HG03520 (cell line): ENCODE measurements around the gene STC2.
A peak's percentile ranks its signal among the peaks of the same experiment; 100 is the strongest.

ENCODE experiments used
- ATAC-seq: cut with Tn5 transposase; IDR thresholded peaks from one replicate; pipeline ENCODE4 v1.9.1; 2021; ENCODE audit warnings: mild to moderate bottlenecking, moderate library complexity; ENCODE audit not compliant: unreplicated experiment

Gene STC2

DNA sequence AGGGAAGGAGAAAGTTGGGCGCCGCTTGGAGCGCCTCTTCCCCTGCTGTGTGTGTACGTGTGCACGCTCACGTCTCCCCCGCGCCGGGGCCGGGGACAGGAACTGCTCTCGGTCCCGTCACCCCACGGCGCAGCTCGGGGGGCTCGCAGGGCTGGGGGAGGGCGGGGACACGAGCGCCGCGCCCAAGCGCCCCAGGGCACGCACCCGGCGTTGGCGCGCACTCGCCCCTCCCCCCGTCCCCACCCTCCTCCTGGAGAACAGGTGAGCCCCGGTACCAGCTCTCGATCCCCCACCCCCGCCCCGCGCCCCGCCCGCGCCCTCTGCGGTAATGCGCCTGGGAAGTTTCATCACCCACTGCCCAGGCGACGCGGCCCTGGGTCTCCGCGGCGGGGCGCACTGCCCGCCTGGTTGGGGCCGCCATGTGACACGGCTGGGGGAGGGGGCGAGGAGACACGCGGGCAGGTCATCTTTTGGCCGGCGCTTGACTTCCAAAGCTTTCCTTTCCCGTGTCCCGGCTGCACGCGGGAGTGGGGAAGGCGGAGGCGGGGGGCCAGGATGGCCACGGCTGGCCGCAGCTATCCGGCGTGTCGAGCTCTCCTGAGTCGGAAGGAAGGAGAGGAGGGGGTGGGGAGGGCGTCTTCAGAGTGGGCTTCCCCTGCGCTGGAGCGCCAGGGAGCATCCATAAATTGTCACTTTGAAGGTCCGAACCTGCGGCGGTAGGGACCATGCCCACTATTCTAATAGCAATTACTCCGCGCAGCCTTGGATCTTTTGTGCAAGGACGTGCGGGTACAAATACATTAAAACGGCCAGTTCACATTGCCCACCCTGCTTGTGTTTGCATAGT lies 1.5 kb upstream of the STC2 start:
- peak; percentile 39 for ATAC-seq

DNA sequence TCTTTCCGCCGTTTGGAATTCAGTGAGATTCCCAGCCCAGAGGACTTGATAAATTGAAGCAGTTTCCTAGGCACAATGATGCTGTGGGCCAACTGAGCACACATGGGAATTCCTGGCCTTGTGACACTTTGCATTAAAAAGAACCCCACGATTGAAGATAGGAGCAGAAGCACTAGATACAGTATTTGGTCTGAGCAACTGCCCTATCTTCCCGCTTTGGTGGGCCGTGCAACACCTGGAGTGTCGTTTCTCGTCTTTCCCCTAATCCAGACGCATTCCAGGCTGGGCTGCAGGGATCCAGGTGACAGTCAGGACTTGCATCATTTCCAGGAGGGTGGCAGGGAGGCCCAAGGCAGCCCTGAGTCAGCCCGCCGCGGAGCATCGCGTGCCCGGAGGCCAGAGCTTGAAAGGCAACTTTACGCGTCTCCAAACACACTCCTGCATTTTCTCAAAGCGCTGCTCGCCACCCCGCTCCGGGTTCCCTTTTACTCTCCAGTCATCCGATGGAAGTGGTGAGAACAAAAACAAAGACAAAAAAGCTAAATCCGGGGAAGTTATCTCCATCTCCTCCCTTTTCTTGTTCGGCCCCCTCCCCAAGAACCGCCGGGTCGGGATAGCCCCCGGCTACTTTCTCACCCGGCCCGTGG lies 753 bp upstream of the STC2 start:
- ATAC-seq: no peak

DNA sequence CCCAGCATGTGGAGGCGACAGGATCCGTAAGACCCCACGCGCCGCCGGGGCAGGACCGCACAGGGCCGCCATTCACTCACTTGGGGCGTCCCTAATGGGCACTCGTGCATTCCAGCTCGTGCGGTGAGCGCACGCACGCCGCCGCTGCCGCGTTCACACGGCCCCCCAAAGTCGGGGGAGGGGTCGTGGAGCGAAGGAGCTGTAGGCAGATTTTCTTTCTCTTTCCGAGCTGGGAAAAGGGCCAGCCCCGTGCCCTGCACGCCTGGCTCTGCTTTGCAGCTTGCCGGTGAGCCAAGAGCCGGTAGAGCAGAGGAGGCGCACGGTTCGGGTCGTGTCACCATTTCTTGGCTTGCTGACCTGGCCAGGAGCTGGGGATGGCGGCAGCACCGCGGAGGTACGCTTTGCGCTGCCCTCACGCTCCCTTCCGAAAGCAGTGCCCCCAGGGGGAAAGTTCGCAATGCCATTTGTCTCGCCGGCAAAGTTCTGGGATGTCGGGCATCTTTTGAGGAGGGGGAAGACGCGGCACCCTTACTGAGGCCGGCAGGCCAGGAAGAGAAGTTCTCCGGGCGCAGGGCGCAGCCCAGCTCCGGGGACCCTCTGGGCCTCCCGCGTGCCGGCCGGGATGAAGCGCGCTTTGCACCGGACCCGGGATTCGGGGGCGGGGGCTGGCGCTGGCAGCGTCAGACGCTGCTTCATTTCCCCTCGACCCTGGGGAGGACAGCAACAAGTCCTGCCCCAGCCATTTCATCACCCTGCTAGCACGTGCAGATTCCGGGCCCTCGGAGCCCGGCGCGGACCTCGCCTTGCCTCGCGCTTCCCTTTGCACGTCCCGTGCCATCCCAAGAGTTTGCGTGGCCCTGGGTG lies 898 bp downstream of the STC2 start:
- ATAC-seq: no peak

DNA sequence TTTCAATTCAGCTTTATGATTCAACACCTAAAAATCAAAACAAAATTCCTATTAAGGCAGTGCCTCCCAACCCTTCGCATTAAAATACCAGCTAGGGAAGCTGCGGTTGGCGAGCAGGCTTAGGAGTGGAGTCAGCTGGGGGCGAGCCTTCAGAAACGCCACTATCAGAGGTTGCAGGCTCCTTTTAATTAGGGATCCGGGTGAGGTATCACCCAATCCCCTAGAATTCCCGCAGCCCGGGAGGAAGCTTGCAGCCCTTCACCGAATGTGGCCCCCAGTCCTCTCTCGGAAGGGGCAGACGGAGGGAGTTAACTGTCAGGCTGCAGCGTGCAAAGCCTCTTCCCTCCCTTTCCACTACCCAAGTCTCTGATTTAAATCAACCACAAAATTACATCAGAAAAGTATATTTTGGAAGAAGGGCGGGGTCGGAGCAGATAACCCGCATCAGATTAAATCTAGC lies 1.7 kb downstream of the STC2 start:
- ATAC-seq: no peak

DNA sequence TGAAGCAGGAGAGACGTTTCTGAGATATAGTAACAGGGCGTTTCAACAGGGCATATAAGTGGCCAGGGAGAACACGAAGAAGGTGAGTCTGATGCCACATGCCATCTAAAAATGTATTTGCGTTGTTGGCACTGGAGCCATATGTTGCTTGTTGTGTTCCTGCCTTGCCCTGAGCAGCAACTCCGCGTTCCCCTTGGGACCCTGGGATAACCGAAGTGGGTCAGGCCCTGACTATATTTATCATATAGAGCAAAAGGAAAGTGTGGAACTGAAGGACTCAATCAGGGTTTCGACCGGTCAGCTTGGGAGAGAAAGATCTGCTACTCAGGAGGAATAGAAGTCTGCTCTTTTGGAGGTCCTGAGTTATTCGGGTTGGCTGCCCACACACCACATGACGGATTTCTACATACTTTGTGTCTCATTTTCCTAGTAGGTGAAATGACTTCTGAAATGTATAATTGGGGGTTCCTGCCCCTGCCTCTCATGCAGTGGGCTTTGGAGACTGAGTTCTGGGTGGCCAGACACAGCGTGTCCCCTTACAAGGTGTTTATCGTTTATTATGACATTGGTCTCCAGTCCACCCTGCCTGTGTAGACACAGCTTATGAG lies 3.0 kb downstream of the STC2 start:
- no peak for ATAC-seq

DNA sequence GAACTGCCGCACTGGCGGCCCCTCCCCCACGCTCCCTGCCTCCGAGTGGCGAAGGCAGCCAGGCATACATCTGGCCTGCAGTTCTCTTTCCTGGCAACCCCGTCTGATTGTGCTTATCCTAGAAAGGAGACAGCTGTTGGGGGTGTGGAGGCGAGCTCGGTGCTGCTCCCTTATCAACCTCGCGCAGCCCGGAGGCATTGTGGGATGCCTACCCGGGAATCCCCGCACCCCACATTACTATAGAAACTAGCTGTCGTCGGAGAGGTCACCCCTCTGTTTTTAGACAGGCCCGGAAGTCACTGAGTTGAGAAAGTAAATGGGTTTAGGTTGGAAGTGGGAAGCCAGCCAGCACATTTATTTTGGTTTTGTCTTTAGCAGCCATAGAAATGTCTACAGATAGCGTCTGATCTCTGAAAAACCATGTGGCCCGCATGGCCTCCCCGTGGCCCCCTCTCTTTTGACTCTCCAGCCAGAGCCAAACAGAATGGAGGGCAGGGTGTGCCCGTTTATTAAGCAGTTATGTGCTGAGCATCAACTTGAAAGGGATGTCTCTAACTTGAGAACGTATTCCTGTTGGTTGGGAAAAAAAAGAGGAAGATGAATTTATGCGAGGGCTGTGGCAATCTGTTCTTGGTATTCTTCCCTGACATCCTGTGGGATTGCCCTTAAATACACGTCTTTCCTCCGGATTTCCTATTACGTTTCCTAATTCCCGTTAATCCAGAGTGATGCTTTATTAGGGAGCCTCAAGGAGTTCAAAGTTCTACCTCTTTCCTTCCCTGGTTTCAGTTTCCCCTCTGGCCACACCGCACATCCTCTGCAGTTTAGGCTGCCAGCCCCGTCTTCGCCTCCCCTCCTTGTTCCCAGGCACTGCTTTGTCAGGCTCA lies 3.9 kb downstream of the STC2 start:
- ATAC-seq: no peak

DNA sequence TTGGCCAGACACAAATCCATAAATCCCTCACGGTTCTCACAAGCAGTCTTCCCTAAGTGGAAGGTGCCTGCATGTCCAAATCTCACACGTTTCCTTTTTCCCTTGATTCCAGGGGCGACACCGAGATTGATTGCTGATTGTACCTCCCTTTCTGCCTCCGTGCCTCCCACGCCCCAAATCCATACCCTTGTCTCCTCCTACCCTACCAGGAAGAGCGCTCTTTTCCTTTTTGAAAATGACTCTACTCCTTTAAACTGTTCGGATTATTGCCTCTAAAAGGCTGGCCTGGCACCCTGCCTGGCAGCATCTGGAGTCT lies 4.5 kb downstream of the STC2 start:
- ATAC-seq: no peak

DNA sequence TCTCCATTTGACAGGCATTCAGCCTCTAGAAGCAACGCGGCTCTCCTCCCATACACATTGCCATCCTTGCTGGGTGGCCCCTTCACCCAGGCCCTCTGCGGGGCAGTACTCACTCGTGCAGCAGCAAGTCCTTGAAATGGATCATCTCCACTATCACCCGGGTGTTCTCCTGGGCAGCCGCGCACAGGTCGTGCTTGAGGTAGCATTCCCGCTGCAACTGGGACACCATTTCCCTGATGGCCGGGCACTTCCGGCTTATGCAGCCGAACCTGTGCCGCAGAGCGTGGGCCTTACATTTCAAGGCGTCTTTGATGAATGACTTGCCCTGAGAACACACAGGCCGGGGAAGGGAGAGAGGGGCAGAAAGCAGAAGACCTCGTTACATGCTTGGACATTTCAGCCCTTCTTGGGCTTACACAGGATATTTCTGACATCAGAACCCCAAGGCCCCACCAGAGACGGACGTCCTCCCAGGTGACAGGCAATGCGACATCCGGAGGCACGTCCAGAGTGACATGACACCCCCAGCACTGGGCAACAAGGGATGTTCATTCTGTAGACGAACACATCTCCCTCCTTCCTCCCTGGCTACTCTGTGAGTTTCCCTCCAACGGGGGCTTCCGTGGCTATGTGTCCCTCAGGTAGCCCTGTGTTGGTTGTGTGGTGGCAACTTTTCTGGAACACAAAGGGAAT lies 5.0 kb downstream of the STC2 start:
- no peak for ATAC-seq

DNA sequence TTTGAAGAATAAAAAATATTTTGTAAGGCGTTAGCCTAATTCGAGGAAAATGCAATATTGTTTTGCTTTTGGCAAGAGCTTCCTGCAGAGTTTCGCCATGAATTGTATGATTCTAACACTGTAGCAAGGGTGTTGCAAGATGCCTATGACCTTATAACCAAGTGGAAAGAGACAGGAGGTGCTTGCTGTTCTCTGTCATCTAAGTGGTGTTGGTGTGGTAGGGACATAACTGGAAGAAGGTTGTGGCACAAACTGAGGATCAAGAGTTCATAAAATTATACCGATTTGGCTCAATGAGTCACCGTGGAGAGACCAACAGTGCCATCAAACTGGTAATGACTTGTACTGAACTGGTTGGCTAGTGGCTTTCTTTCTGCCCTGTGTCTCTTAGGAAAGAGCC lies 6.3 kb downstream of the STC2 start:
- ATAC-seq: no peak

DNA sequence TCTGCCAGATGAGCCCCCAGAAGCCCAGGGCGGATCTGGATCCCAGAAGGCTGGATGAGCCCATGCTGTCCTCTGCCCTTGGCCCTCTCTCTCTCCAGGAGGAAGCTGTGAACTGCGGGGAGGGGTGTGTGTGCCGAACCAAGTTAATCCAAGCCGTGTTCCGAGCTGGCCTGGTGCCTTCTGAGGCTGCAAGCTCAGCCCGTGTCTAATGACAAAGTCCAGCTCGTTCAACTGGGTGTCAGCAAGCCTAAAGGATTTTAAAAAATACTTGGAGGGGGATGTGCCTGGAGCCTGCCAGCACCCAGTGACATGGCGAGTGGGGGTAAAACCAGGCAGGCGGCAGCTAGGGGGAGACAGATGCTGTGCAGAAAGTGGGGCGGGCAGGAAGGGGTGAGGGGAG lies 8.0 kb downstream of the STC2 start:
- no peak for ATAC-seq

DNA sequence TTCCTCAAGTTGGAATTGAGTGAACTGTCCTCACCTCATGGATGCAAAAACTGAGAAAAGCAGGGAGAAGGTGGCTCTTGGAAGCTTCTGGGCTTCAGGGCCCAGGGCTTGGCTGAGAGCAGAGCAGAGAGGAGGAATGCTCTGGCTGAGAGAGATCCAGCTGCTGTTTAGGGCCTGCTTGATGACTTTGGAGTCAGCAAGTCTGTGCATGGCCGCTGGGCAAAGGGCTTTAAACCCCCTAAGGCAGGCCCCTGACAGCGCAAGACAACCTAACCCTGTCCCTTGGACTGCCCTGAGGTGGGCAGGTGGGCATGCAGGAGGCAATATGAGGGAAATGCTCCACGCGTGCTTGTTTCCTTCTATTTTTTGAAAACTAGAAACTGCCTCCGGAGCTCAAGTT lies 8.6 kb downstream of the STC2 start:
- no peak for ATAC-seq

DNA sequence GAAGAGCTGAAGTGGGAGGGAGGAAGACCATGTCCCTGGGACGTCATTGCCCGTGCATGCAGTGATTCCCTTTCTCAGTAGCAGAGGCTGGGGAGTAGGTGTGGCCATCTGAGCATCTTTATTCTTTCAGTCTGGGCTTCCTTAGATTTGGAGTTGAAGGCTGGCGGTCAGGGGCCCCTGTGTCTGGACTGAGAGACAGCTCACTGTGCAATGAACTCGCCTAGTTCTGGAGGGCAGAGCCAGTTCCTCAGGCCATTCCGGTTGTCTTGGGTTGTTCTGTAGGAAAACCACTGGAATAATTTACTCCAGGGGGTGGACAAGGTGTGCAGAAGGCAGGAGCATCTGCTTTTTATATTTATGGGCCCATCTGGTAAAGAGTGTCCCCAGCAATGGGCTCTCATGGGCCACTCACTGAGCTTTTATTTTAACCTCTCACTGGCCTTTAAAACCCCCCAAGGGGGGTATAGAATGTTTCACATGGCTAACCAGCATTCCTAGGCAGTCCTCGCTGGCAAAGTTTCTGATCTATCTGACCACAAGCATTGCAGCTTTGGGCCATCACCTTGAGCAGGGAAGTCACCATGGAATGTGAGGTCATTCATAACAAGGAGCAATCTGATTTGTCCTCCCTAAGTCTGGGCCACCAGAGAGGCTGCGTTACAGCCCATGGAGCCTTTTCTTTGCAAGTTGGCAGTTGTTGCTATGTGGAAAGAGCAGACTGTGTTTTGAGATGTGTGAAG lies 9.2 kb downstream of the STC2 start:
- ATAC-seq: no peak

DNA sequence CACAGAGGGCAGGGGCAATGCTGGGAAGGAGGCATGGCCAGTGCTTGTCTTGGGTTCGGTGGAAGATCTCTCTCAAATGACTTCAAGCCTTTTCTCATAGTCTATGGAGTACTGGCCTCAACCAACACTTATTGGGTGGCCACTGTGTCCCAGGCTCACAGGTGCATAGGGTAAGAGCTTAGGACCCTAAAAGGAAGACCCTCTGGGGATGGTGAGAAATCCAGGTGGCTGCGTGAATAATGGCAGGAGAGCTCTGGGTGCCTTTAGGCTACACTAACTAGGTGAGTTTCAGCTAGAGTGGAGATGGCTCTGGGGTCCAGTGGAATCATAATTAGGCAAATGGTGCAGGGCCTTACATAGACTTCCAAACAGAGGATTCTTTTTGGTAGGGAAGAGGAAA lies 9.9 kb downstream of the STC2 start:
- ATAC-seq: no peak

DNA sequence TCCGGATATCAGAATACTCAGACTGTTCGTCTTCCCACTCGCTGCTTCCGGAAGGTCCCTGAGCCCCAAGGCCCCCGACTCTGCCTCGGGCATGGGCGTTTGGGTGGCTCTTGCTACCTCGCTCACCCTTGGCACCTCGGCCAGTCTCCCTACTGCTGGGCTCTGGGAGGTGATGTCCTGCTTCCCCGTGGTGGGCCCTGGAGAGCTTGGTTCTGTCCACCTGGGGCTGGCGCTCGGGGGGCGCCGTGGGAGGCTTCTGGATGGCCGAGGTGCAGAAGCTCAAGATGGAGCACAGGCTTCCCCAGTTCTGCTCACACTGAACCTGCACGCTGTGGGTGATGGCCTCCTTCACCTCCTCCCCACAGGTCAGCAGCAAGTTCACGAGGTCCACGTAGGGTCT lies 10.4 kb downstream of the STC2 start:
- ATAC-seq: no peak

DNA sequence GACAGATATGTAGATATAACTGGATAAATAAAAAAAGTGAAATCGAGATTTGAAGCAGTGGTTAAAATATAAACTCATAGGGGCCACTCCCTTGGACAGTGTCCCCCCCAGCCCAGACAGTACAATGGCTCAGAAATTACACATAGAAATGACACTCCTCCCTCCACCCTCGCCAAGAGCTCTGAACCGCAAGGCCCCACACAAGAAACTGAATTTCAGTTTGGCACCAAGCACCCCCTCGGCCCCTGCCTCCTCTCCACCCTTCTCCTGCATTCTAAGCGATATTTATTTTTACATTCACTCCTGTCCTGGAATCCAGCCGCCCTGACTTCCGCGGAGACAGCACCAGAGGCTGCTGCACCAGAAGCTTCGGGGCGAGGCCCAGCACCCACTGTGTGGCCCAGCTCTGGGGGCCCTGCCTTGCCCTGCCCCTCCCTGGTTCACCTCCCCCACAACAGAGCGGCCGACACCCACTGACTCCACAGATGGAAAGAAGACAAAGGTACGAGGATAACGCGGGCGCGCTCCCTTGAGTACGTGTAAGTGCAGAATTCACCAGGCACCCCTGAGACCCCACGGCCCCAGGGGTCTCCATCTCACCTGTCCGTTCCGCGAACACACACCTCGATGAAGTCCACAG lies 11.0 kb downstream of the STC2 start:
- no peak for ATAC-seq

DNA sequence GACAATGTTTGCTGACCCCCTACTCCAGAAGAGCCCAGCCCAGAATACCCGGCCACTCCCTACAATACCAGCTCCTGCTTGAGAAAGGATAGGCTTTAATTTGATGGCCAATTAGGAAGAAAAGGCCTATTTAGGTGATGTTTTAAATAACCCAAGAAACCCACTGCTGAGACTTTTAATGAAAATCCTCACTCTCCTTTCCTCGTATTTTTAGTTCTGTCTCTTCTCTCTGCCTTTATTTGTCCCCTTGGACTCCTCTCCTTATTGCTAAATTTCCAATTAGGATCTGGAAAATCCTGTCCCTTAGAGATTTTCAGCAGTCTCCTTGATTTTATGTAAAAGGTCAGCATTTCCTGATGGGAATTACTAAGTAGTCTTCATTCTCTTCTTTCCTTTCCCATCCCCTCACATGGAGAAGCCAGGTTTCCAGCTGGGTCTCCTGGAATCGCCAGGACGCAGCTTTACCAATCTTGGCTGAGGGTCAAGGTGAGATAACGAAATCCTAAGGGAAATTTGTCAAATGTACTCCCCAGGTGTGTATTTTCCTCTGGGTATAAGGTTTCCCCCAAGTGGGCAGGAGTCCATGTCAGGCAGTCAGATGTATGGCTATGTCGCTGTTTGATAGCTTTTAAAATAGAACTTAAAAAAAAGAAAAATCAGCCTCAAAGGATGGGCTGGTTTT lies 11.7 kb downstream of the STC2 start:
- ATAC-seq: no peak

DNA sequence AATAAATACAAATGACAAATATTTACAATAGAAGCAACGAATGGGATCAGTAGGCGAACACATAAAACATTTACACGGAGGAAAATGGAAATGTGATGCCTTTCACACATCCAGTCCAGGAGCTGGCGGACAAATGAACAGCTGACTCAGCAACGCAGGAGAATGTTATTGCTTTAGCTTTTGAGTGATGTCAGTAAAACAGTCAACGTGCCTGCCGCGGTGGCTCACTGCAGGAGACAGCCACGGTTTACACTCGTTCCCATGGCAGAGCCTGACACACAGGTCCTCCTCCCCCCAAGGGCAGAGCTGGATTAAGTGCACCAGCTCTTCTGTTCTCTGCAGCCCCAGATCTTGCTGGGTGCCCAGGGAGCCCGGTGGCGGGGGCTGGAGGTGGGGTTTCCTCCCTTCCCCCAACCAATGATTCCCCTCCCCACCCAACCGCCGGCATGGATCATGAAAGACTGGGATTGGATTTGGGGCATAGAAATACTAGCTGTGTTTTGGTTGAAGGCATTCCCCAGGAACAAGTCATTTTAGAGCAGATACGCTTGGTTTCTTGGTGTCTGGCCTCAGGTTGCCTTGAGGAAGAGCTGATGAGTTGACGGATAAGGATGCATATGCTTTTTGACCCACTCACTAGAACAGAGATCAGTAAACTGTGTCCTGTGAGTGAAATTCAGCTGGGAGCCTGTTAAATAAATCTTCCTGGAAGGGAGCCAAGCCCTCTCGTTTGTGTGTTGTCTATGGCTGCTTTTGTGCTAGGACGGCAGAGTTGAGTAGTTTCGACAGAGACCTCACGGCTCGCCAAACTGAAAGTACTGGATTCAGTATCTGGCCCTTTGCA lies 12.5 kb downstream of the STC2 start:
- ATAC-seq: no peak
